ENCODE data around the gene STAB2.
"Not testable (repeated sequence)": the region's sequence is repeated elsewhere in the genome, so short reads cannot be mapped to it uniquely, and the experiment has no call there.

STAB2 gene

GRCh38 chr12:103809639-103810038, 222.6 kb downstream of the STAB2 start:
- H3K27me3 Mint-ChIP-seq, H3K27ac Mint-ChIP-seq, H3K4me3 Mint-ChIP-seq, H3K4me1 Mint-ChIP-seq, ATAC-seq, H3K9me3 Mint-ChIP-seq, DNase-seq: not testable (repeated sequence)
- peaks cover 45% of the 10 kb centered on the region for H3K36me3 Mint-ChIP-seq (ENCODE audit: low read depth)

- no peaks in the 10 kb centered on the region for H3K27me3 Mint-ChIP-seq
- DNase-seq: no peak
- H3K4me1 Mint-ChIP-seq: no peaks in the 10 kb centered on the region
- peaks cover 45% of the 10 kb centered on the region for H3K36me3 Mint-ChIP-seq (ENCODE audit: low read depth)
- ATAC-seq: no peak
- H3K27ac Mint-ChIP-seq: no peak overlapping the region
- H3K4me3 Mint-ChIP-seq: no peak overlapping the region
- no peaks in the 10 kb centered on the region for H3K9me3 Mint-ChIP-seq
Observed at GRCh38 chr12:103810111-103810510, 223.0 kb downstream of the STAB2 start.

GRCh38 chr12:103811791-103812190, 224.7 kb downstream of the STAB2 start:
- Mint-ChIP-seq H3K36me3 (ENCODE audit: low read depth) (peaks cover 39% of the 10 kb centered on the region), H3K27me3 (no peaks in the 10 kb centered on the region), H3K4me1 (peaks cover 2% of the 10 kb centered on the region), H3K9me3 (no peaks in the 10 kb centered on the region), H3K4me3 (no peak overlapping the region), H3K27ac (no peak overlapping the region)
- DNase-seq (no peak), ATAC-seq (no peak)

GRCh38 chr12:103812789-103813188, 225.7 kb downstream of the STAB2 start:
- Mint-ChIP-seq H3K9me3 (no peaks in the 10 kb centered on the region), H3K27me3 (no peaks in the 10 kb centered on the region), H3K4me1 (peaks cover 7% of the 10 kb centered on the region), H3K27ac (no peak overlapping the region), H3K36me3 (ENCODE audit: low read depth) (peaks cover 36% of the 10 kb centered on the region), H3K4me3 (no peak overlapping the region)
- DNase-seq (no peak), ATAC-seq (no peak)

GRCh38 chr12:103813426-103813825, 226.4 kb downstream of the STAB2 start:
- H3K36me3 Mint-ChIP-seq (ENCODE audit: low read depth): peaks cover 36% of the 10 kb centered on the region
- ATAC-seq: no peak

GRCh38 chr12:103813949-103814348, 226.9 kb downstream of the STAB2 start:
- ATAC-seq (no peak), DNase-seq (no peak)
- H3K27me3 Mint-ChIP-seq: no peaks in the 10 kb centered on the region
- H3K27ac Mint-ChIP-seq: no peak overlapping the region
- no peak overlapping the region for H3K4me3 Mint-ChIP-seq
- H3K36me3 Mint-ChIP-seq (ENCODE audit: low read depth): peaks cover 36% of the 10 kb centered on the region
- H3K4me1 Mint-ChIP-seq: peaks cover 8% of the 10 kb centered on the region
- no peaks in the 10 kb centered on the region for H3K9me3 Mint-ChIP-seq

More at GRCh38 chr12:103813426-103813825, 226.4 kb downstream of the STAB2 start:
- no peak for DNase-seq
- H3K27me3 Mint-ChIP-seq: no peaks in the 10 kb centered on the region
- peaks cover 7% of the 10 kb centered on the region for H3K4me1 Mint-ChIP-seq
- no peaks in the 10 kb centered on the region for H3K9me3 Mint-ChIP-seq
- no peak overlapping the region for H3K4me3 Mint-ChIP-seq
- no peak overlapping the region for H3K27ac Mint-ChIP-seq

GRCh38 chr12:103814436-103814835, 227.4 kb downstream of the STAB2 start:
- DNase-seq (no peak), ATAC-seq (no peak)
- Mint-ChIP-seq H3K27ac (no peak overlapping the region), H3K4me3 (no peak overlapping the region), H3K27me3 (no peaks in the 10 kb centered on the region), H3K4me1 (peaks cover 9% of the 10 kb centered on the region), H3K36me3 (ENCODE audit: low read depth) (peaks cover 31% of the 10 kb centered on the region), H3K9me3 (no peaks in the 10 kb centered on the region)

Data from activated naive CD8-positive, alpha-beta T cell treated with anti-CD3 and anti-CD28 coated beads, Interleukin-2, amount 50 U/mL, for 24 hours (primary cell).